OCI-LY3 (cell line): Measurements from ENCODE around the gene MT1A.

Source experiments
- CTCF ChIP-seq: fragments of 200-600, 300-600 bp; sonication (generic); IDR thresholded peaks from 2 replicates; pipeline ENCODE4 v1.5.1; 2014; ENCODE audit warnings: antibody characterized with exemption, low read length, low read depth
- EZH2phosphoT487 ChIP-seq: fragments of 200-600 bp; shearing (Covaris generic); IDR thresholded peaks from 2 replicates; pipeline ENCODE4 v1.6.1; 2018; ENCODE audit warnings: antibody characterized with exemption, mixed run types, low read depth

GRCh38 chr16:56636616-56637413 is 1.7 kb upstream of the MT1A start:
- TF ChIP-seq CTCF, result no peak
- TF ChIP-seq EZH2phosphoT487, result no peak
